Measurements from ENCODE around the gene PLCB3.
A peak's percentile ranks its signal among the peaks of the same experiment; 100 is the strongest.

Gene PLCB3

GRCh38 chr11:64259533-64260067 is 8.3 kb downstream of the PLCB3 start:
- in situ Hi-C loops (cut with HindIII; ENCODE audit: low sequenced_read_pairs), result no loop called here
- no peak for TF ChIP-seq CTCF (IDR thresholded peaks at IDR 0.05; ENCODE audit: low read depth, low read length)
- no peak overlapping the region for H3K4me3 ChIP-seq (ENCODE audit: low read depth, low read length)
- no peak for DNase-seq (ENCODE audit: low read depth, low spot score)

- TF ChIP-seq CTCF (IDR thresholded peaks at IDR 0.05; ENCODE audit: low read depth, low read length), result no peak
- in situ Hi-C loops (cut with HindIII; ENCODE audit: low sequenced_read_pairs), result no loop called here
- DNase-seq (ENCODE audit: low read depth, low spot score), result no peak
- H3K4me3 ChIP-seq (ENCODE audit: low read depth, low read length), result no peak overlapping the region
Measured at GRCh38 chr11:64260147-64260708, 8.9 kb downstream of the PLCB3 start.

- no peak for DNase-seq (ENCODE audit: low read depth, low spot score)
- in situ Hi-C loops (cut with HindIII; ENCODE audit: low sequenced_read_pairs), result no loop called here
- H3K4me3 ChIP-seq (ENCODE audit: low read depth, low read length), result no peak overlapping the region
- no peak for TF ChIP-seq CTCF (IDR thresholded peaks at IDR 0.05; ENCODE audit: low read depth, low read length)
Measured at GRCh38 chr11:64261556-64262080, 10.3 kb downstream of the PLCB3 start.

GRCh38 chr11:64262271-64263002 is 11.1 kb downstream of the PLCB3 start:
- no peak for DNase-seq (ENCODE audit: low read depth, low spot score)
- no peak for TF ChIP-seq CTCF (IDR thresholded peaks at IDR 0.05; ENCODE audit: low read depth, low read length)
- H3K4me3 ChIP-seq (ENCODE audit: low read depth, low read length), result no peak overlapping the region
- in situ Hi-C loops (cut with HindIII; ENCODE audit: low sequenced_read_pairs), result no loop called here

GRCh38 chr11:64263021-64263946 is 12.0 kb downstream of the PLCB3 start:
- TF ChIP-seq CTCF (IDR thresholded peaks at IDR 0.05; ENCODE audit: low read depth, low read length), result no peak
- in situ Hi-C loops (cut with HindIII; ENCODE audit: low sequenced_read_pairs), result no loop called here
- DNase-seq (ENCODE audit: low read depth, low spot score), result peak; percentile 71
- no peak overlapping the region for H3K4me3 ChIP-seq (ENCODE audit: low read depth, low read length)

GRCh38 chr11:64263947-64264317 is 12.6 kb downstream of the PLCB3 start:
- TF ChIP-seq CTCF (IDR thresholded peaks at IDR 0.05; ENCODE audit: low read depth, low read length), result no peak
- no peak for DNase-seq (ENCODE audit: low read depth, low spot score)
- in situ Hi-C loops (cut with HindIII; ENCODE audit: low sequenced_read_pairs), result no loop called here
- no peak overlapping the region for H3K4me3 ChIP-seq (ENCODE audit: low read depth, low read length)
